ENCODE measurements around the gene OR9A2.

GRCh38 chr7:143052041-143052440, 25.1 kb upstream of the OR9A2 start, which contains the start of gene OR6V1:
- no peak for TF ChIP-seq CTCF (IDR thresholded peaks at IDR 0.05; ENCODE audit: low read depth, low read length, poor library complexity, severe bottlenecking)
- no peak for TF ChIP-seq EZH2phosphoT487 (IDR thresholded peaks at IDR 0.05; ENCODE audit: borderline replicate concordance, low read length)
